WTC11 (cell line): ENCODE results near the gene TNIP2. TPM values are rescaled to one million over a fixed set of nuclear protein-coding genes. Genes with fewer than 3 reads are reported as not detected.

Experiments used
- ATAC-seq: fragments of 200-7000 bp; cut with Tn5 transposase; 2 replicates; pipeline ENCODE4 v1.10.0; 2021; ENCODE audit warnings: mild to moderate bottlenecking, moderate library complexity
- CTCF ChIA-PET: fragments of 300-600 bp; sonication (Branson Sonifier 250); formaldehyde crosslinking; loops from one replicate; lab custom pipeline; 2021; ENCODE audit warnings: antibody characterized with exemption; lab: Charles Lee
- POLR2A ChIA-PET: fragments of 350-600 bp; sonication (Branson Sonifier 250); formaldehyde crosslinking; loops from one replicate; lab custom pipeline; 2021; ENCODE audit warnings: antibody characterized with exemption; lab: Charles Lee
- DNase-seq: peaks from one replicate; pipeline ENCODE4 v3.0.0; 2021; ENCODE audit warnings: low spot score
- H3K27ac Mint-ChIP-seq: 2 replicates; pipeline ENCODE4 v1.8.0; 2021; ENCODE audit warnings: mixed read lengths
- H3K27me3 Mint-ChIP-seq: 2 replicates; pipeline ENCODE4 v1.8.0; 2021; ENCODE audit warnings: low read depth, mild to moderate bottlenecking, moderate library complexity, mixed read lengths
- H3K36me3 Mint-ChIP-seq: 2 replicates; pipeline ENCODE4 v1.8.0; 2021; ENCODE audit warnings: mixed read lengths
- H3K4me1 Mint-ChIP-seq: 2 replicates; pipeline ENCODE4 v1.8.0; 2022; ENCODE audit warnings: mixed read lengths
- H3K4me3 Mint-ChIP-seq: 2 replicates; pipeline ENCODE4 v1.8.0; 2021; ENCODE audit warnings: mild to moderate bottlenecking, moderate library complexity, mixed read lengths
- H3K9me3 Mint-ChIP-seq: 2 replicates; pipeline ENCODE4 v1.8.0; 2021; ENCODE audit warnings: mixed read lengths
- ATF1 ChIP-seq: sonication (generic); formaldehyde crosslinking; IDR thresholded peaks from 2 replicates; pipeline ENCODE4 v1.8.1; 2023; ENCODE audit warnings: mild to moderate bottlenecking, moderate library complexity, missing genetic modification reagents
- PRRX2 ChIP-seq: fragments of 250-450 bp; sonication (Bioruptor Pico); IDR thresholded peaks from 2 replicates; pipeline ENCODE4 v1.8.0; 2021; ENCODE audit warnings: mild to moderate bottlenecking
- SMAD3 ChIP-seq: sonication (generic); formaldehyde crosslinking; IDR thresholded peaks from 2 replicates; pipeline ENCODE4 v1.8.0; 2022; ENCODE audit warnings: missing genetic modification reagents, mild to moderate bottlenecking, borderline replicate concordance
- SMAD4 ChIP-seq: sonication (generic); formaldehyde crosslinking; IDR thresholded peaks from 2 replicates; pipeline ENCODE4 v1.8.0; 2022; ENCODE audit warnings: mild to moderate bottlenecking, missing genetic modification reagents
- TP53 ChIP-seq: sonication (generic); formaldehyde crosslinking; IDR thresholded peaks from 2 replicates; pipeline ENCODE4 v1.8.1; 2023; ENCODE audit warnings: mild to moderate bottlenecking, missing genetic modification reagents
- ZNF121 ChIP-seq: sonication (generic); formaldehyde crosslinking; IDR thresholded peaks from 2 replicates; pipeline ENCODE4 v1.8.0; 2023; ENCODE audit warnings: missing genetic modification reagents
- ZNF138 ChIP-seq: sonication (generic); formaldehyde crosslinking; conservative IDR thresholded peaks from 2 replicates; pipeline ENCODE4 v1.8.1; 2022; ENCODE audit warnings: mild to moderate bottlenecking, moderate library complexity, missing genetic modification reagents
- ZNF263 ChIP-seq: sonication (generic); formaldehyde crosslinking; IDR thresholded peaks from 2 replicates; pipeline ENCODE4 v1.8.1; 2022; ENCODE audit warnings: low read depth, mild to moderate bottlenecking, moderate library complexity, missing genetic modification reagents
- ZNF671 ChIP-seq: fragments of 250-450 bp; sonication (Bioruptor Pico); IDR thresholded peaks from 2 replicates; pipeline ENCODE4 v1.8.0; 2021; ENCODE audit warnings: mild to moderate bottlenecking
- total RNA-seq: library from RNA; stranded (reverse); gene quantifications from 3 replicates; pipeline ENCODE4 v1.2.3, GENCODE V29; 2021
- TF ChIP-seq, protein P1 (sequence below): fragments of 250-450 bp; sonication (Bioruptor Pico); IDR thresholded peaks from 2 replicates; pipeline ENCODE4 v1.9.0; 2021; ENCODE audit warnings: mild to moderate bottlenecking
- TF ChIP-seq, protein P2 (sequence below): sonication (generic); formaldehyde crosslinking; IDR thresholded peaks from 2 replicates; pipeline ENCODE4 v1.8.1; 2022; ENCODE audit warnings: missing genetic modification reagents, borderline replicate concordance
- TF ChIP-seq, protein P3 (sequence below): sonication (generic); formaldehyde crosslinking; IDR thresholded peaks from 2 replicates; pipeline ENCODE4 v1.8.1; 2023; ENCODE audit warnings: mild to moderate bottlenecking, missing genetic modification reagents
- TF ChIP-seq, protein P4 (sequence below): fragments of 250-450 bp; sonication (Bioruptor Pico); IDR thresholded peaks from 2 replicates; pipeline ENCODE4 v1.9.0; 2021; ENCODE audit warnings: mild to moderate bottlenecking
- TF ChIP-seq, protein P5 (sequence below): sonication (generic); formaldehyde crosslinking; IDR thresholded peaks from 2 replicates; pipeline ENCODE4 v1.8.0; 2022; ENCODE audit warnings: mild to moderate bottlenecking, missing genetic modification reagents
- TF ChIP-seq, protein P6 (sequence below): sonication (generic); formaldehyde crosslinking; IDR thresholded peaks from 2 replicates; pipeline ENCODE4 v1.8.1; 2022; ENCODE audit warnings: mild to moderate bottlenecking, moderate library complexity, missing genetic modification reagents
- TF ChIP-seq, protein P7 (sequence below): fragments of 250-450 bp; sonication (Bioruptor Pico); IDR thresholded peaks from 2 replicates; pipeline ENCODE4 v1.9.0; 2021; ENCODE audit warnings: moderate library complexity, mild to moderate bottlenecking, inconsistent platforms, borderline replicate concordance

TNIP2 gene
- total RNA-seq, 1 experiment from 2014 or later: 44.4 TPM

DNA sequence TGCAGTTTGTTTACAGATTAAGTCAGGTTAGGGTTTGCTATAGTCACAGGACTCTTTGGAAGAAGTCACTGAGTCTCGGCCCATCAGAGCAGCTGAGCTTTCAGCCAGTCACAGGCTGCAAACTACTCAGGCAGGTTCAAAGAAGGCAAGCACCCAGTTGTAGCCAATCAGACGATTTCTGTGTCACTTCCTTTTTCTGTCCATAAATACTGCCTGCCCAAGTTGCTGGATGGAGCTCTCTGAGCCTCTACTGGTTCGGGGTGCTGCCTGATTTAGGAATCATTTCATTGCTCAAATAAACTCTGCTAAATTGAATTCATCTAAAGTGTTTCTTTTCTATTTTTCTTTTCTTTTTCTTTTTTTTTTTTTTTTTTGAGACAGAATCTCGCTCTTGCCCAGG lies 29.5 kb upstream of the TNIP2 start (continued):
- TF ChIP-seq, protein P1, sequence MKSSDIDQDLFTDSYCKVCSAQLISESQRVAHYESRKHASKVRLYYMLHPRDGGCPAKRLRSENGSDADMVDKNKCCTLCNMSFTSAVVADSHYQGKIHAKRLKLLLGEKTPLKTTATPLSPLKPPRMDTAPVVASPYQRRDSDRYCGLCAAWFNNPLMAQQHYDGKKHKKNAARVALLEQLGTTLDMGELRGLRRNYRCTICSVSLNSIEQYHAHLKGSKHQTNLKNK: no peak

DNA sequence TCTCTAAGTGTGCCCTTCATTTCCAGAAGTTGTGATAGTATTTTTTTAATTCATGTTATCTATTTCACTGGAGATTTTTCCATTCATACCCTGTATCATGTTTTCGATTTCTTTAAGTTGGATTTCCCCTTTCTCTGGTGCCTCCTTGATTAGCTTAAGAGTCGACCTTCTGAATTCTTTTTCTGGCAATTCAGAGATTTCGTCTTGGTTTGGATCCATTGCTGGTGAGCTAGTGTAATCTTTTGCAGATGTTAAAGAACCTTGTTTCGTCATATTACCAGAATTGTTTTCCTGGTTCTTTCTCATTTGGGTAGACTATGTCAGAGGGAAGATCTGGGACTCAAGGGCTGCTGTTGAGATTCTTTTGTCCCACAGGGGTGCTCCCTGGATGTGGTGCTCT lies 27.7 kb upstream of the TNIP2 start:
- DNase-seq (no peak), ATAC-seq (no peak)
- H3K4me1 Mint-ChIP-seq: peaks cover 32% of the 10 kb centered on the region
- CTCF ChIA-PET: no interaction called here
- TF ChIP-seq ZNF138 (CRISPR knock-in tag) (no peak), ATF1 (CRISPR knock-in tag) (no peak), PRRX2 (CRISPR knock-in tag) (no peak), SMAD4 (CRISPR knock-in tag) (no peak), SMAD3 (CRISPR knock-in tag) (no peak), ZNF263 (CRISPR knock-in tag) (no peak), ZNF671 (no peak), ZNF121 (CRISPR knock-in tag) (no peak), TP53 (CRISPR knock-in tag) (no peak)
- TF ChIP-seq, protein P2, sequence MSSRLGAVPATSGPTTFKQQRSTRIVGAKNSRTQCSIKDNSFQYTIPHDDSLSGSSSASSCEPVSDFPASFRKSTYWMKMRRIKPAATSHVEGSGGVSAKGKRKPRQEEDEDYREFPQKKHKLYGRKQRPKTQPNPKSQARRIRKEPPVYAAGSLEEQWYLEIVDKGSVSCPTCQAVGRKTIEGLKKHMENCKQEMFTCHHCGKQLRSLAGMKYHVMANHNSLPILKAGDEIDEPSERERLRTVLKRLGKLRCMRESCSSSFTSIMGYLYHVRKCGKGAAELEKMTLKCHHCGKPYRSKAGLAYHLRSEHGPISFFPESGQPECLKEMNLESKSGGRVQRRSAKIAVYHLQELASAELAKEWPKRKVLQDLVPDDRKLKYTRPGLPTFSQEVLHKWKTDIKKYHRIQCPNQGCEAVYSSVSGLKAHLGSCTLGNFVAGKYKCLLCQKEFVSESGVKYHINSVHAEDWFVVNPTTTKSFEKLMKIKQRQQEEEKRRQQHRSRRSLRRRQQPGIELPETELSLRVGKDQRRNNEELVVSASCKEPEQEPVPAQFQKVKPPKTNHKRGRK (CRISPR knock-in tag): no peak
- TF ChIP-seq, protein P3, sequence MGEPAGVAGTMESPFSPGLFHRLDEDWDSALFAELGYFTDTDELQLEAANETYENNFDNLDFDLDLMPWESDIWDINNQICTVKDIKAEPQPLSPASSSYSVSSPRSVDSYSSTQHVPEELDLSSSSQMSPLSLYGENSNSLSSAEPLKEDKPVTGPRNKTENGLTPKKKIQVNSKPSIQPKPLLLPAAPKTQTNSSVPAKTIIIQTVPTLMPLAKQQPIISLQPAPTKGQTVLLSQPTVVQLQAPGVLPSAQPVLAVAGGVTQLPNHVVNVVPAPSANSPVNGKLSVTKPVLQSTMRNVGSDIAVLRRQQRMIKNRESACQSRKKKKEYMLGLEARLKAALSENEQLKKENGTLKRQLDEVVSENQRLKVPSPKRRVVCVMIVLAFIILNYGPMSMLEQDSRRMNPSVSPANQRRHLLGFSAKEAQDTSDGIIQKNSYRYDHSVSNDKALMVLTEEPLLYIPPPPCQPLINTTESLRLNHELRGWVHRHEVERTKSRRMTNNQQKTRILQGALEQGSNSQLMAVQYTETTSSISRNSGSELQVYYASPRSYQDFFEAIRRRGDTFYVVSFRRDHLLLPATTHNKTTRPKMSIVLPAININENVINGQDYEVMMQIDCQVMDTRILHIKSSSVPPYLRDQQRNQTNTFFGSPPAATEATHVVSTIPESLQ: no peak
- TF ChIP-seq, protein P4, sequence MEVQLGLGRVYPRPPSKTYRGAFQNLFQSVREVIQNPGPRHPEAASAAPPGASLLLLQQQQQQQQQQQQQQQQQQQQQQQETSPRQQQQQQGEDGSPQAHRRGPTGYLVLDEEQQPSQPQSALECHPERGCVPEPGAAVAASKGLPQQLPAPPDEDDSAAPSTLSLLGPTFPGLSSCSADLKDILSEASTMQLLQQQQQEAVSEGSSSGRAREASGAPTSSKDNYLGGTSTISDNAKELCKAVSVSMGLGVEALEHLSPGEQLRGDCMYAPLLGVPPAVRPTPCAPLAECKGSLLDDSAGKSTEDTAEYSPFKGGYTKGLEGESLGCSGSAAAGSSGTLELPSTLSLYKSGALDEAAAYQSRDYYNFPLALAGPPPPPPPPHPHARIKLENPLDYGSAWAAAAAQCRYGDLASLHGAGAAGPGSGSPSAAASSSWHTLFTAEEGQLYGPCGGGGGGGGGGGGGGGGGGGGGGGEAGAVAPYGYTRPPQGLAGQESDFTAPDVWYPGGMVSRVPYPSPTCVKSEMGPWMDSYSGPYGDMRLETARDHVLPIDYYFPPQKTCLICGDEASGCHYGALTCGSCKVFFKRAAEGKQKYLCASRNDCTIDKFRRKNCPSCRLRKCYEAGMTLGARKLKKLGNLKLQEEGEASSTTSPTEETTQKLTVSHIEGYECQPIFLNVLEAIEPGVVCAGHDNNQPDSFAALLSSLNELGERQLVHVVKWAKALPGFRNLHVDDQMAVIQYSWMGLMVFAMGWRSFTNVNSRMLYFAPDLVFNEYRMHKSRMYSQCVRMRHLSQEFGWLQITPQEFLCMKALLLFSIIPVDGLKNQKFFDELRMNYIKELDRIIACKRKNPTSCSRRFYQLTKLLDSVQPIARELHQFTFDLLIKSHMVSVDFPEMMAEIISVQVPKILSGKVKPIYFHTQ (CRISPR knock-in tag): no peak
- TF ChIP-seq, protein P5, sequence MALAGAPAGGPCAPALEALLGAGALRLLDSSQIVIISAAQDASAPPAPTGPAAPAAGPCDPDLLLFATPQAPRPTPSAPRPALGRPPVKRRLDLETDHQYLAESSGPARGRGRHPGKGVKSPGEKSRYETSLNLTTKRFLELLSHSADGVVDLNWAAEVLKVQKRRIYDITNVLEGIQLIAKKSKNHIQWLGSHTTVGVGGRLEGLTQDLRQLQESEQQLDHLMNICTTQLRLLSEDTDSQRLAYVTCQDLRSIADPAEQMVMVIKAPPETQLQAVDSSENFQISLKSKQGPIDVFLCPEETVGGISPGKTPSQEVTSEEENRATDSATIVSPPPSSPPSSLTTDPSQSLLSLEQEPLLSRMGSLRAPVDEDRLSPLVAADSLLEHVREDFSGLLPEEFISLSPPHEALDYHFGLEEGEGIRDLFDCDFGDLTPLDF (CRISPR knock-in tag): no peak
- TF ChIP-seq, protein P1: no peak
- TF ChIP-seq, protein P6, sequence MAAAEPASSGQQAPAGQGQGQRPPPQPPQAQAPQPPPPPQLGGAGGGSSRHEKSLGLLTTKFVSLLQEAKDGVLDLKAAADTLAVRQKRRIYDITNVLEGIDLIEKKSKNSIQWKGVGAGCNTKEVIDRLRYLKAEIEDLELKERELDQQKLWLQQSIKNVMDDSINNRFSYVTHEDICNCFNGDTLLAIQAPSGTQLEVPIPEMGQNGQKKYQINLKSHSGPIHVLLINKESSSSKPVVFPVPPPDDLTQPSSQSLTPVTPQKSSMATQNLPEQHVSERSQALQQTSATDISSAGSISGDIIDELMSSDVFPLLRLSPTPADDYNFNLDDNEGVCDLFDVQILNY (CRISPR knock-in tag): no peak
- TF ChIP-seq, protein P7, sequence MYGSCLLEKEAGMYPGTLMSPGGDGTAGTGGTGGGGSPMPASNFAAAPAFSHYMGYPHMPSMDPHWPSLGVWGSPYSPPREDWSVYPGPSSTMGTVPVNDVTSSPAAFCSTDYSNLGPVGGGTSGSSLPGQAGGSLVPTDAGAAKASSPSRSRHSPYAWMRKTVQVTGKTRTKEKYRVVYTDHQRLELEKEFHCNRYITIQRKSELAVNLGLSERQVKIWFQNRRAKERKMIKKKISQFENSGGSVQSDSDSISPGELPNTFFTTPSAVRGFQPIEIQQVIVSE (CRISPR knock-in tag): no peak
- H3K9me3 Mint-ChIP-seq: 0 out of 2 replicates have a peak, but pooled peaks cover 4% of the 10 kb centered on the region
- H3K27ac Mint-ChIP-seq: no peak overlapping the region
- POLR2A ChIA-PET: no interaction called here
- no peak overlapping the region for H3K4me3 Mint-ChIP-seq
- H3K27me3 Mint-ChIP-seq: peaks cover 4% of the 10 kb centered on the region; the same call in 1 of the 2 replicates
- H3K36me3 Mint-ChIP-seq: no peaks in the 10 kb centered on the region
